Hepatic stellate cell (primary cell): Measurements from ENCODE around the gene SECTM1.

Experiments used
- DNase-seq: peaks from one replicate; pipeline ENCODE4 v3.0.0; 2011; ENCODE audit warnings: low spot score

SECTM1 gene

GRCh38 chr17:82298538-82299421 lies 34.8 kb downstream of the SECTM1 start:
- no peak for DNase-seq

GRCh38 chr17:82297714-82298537 lies 35.6 kb downstream of the SECTM1 start:
- DNase-seq, result peak; percentile 99

- no peak for DNase-seq
Observed at GRCh38 chr17:82297280-82297713, 36.3 kb downstream of the SECTM1 start.

GRCh38 chr17:82296511-82297279 lies 36.9 kb downstream of the SECTM1 start:
- DNase-seq, result no peak

GRCh38 chr17:82295472-82295814 lies 38.1 kb downstream of the SECTM1 start:
- no peak for DNase-seq

GRCh38 chr17:82294064-82294773 lies 39.3 kb downstream of the SECTM1 start:
- no peak for DNase-seq

- peak; percentile 100 for DNase-seq
Observed at GRCh38 chr17:82292251-82293154, 41.1 kb downstream of the SECTM1 start.

GRCh38 chr17:82291582-82292250 lies 41.9 kb downstream of the SECTM1 start:
- DNase-seq, result no peak

GRCh38 chr17:82287868-82288801 lies 45.4 kb downstream of the SECTM1 start:
- peak; percentile 67 for DNase-seq

- DNase-seq, result no peak
Observed at GRCh38 chr17:82287013-82287867, 46.3 kb downstream of the SECTM1 start.

GRCh38 chr17:82285141-82285540 lies 48.4 kb downstream of the SECTM1 start:
- no peak for DNase-seq

- DNase-seq, result peak; percentile 81
Observed at GRCh38 chr17:82283208-82283749, 50.3 kb downstream of the SECTM1 start.

- no peak for DNase-seq
Observed at GRCh38 chr17:82282239-82283207, 51.0 kb downstream of the SECTM1 start.

- DNase-seq, result no peak
Observed at GRCh38 chr17:82281502-82282238, 51.9 kb downstream of the SECTM1 start.

GRCh38 chr17:82281076-82281475 lies 52.5 kb downstream of the SECTM1 start:
- no peak for DNase-seq

GRCh38 chr17:82280537-82280936 lies 53.0 kb downstream of the SECTM1 start:
- no peak for DNase-seq
